Astrocyte (in vitro differentiated cells and primary cell): ENCODE results near the gene UBASH3A. TPM values are rescaled to one million over a fixed set of nuclear protein-coding genes. Genes with fewer than 3 reads are reported as not detected.

Source experiments
- DNase-seq: peaks from one replicate; pipeline ENCODE4 v3.0.0-alpha.2; 2010; ENCODE audit warnings: low read depth
- FAIRE-seq: peaks from 2 replicates; lab custom pipeline; 2011; peaks lifted over from hg19 to GRCh38; lab: Jason Lieb, UNC
- H2AFZ ChIP-seq: 2 replicates; pipeline ENCODE4 v1.6.0; 2012; ENCODE audit warnings: low read depth, low read length, inconsistent platforms
- H3K27ac ChIP-seq: 2 replicates; pipeline ENCODE4 v1.5.1; 2011; ENCODE audit warnings: low read depth, low read length, inconsistent platforms
- H3K27me3 ChIP-seq: 2 replicates; pipeline ENCODE4 v1.6.0; 2011; ENCODE audit warnings: low read length, inconsistent platforms; ENCODE audit not compliant: insufficient read depth
- H3K36me3 ChIP-seq: 2 replicates; pipeline ENCODE4 v1.5.1; 2011; ENCODE audit warnings: low read length, inconsistent platforms; ENCODE audit not compliant: insufficient read depth
- H3K4me1 ChIP-seq: 2 replicates; pipeline ENCODE4 v1.5.1; 2011; ENCODE audit warnings: low read length, inconsistent platforms; ENCODE audit not compliant: insufficient read depth
- H3K4me2 ChIP-seq: 2 replicates; pipeline ENCODE4 v1.6.0; 2012; ENCODE audit warnings: low read length, inconsistent platforms
- H3K4me3 ChIP-seq: 2 replicates; pipeline ENCODE4 v1.5.1; 2011; ENCODE audit warnings: low read depth, mild to moderate bottlenecking, low read length, inconsistent platforms; ENCODE audit not compliant: insufficient read depth
- H3K79me2 ChIP-seq: 2 replicates; pipeline ENCODE4 v1.6.0; 2012; ENCODE audit warnings: mild to moderate bottlenecking, low read length, inconsistent platforms; ENCODE audit not compliant: insufficient read depth
- H3K9ac ChIP-seq: 2 replicates; pipeline ENCODE4 v1.6.0; 2012; ENCODE audit warnings: mild to moderate bottlenecking, low read length, inconsistent platforms
- H3K9me3 ChIP-seq: 2 replicates; pipeline ENCODE4 v1.5.1; 2012; ENCODE audit warnings: low read depth, mild to moderate bottlenecking, low read length, inconsistent platforms; ENCODE audit not compliant: insufficient read depth
- H4K20me1 ChIP-seq: 2 replicates; pipeline ENCODE4 v1.6.0; 2012; ENCODE audit warnings: low read length, inconsistent platforms; ENCODE audit not compliant: insufficient read depth
- H3K27ac Mint-ChIP-seq: one replicate; pipeline ENCODE4 v1.8.0; 2021; ENCODE audit warnings: mild to moderate bottlenecking, mixed read lengths; ENCODE audit not compliant: unreplicated experiment
- H3K27me3 Mint-ChIP-seq: one replicate; pipeline ENCODE4 v1.8.0; 2021; ENCODE audit warnings: low read depth, mixed read lengths; ENCODE audit not compliant: unreplicated experiment
- H3K36me3 Mint-ChIP-seq: one replicate; pipeline ENCODE4 v1.8.0; 2021; ENCODE audit warnings: low read depth, mixed read lengths; ENCODE audit not compliant: unreplicated experiment
- H3K4me1 Mint-ChIP-seq: one replicate; pipeline ENCODE4 v1.8.0; 2021; ENCODE audit warnings: low read depth, mixed read lengths; ENCODE audit not compliant: unreplicated experiment
- H3K4me3 Mint-ChIP-seq: one replicate; pipeline ENCODE4 v1.8.0; 2021; ENCODE audit warnings: mild to moderate bottlenecking, moderate library complexity, mixed read lengths; ENCODE audit not compliant: unreplicated experiment
- H3K9me3 Mint-ChIP-seq: one replicate; pipeline ENCODE4 v1.8.0; 2021; ENCODE audit warnings: mild to moderate bottlenecking, mixed read lengths; ENCODE audit not compliant: unreplicated experiment
- EZH2 ChIP-seq: IDR thresholded peaks from 2 replicates; pipeline ENCODE4 v1.6.1; 2012; ENCODE audit warnings: mild to moderate bottlenecking, low read length, inconsistent platforms; ENCODE audit not compliant: insufficient read depth
- total RNA-seq: library from RNA; stranded (reverse); gene quantifications from 2 replicates; pipeline ENCODE4 v1.2.1, GENCODE V29; 2021
- TF ChIP-seq, protein P1 (sequence below): IDR thresholded peaks from 2 replicates; pipeline ENCODE4 v1.5.1; 2011; ENCODE audit warnings: low read depth, mild to moderate bottlenecking, inconsistent platforms, low read length, moderate library complexity; ENCODE audit not compliant: insufficient read depth

Gene UBASH3A
- total RNA-seq, 1 donor from 2014 or later: not detected

DNA sequence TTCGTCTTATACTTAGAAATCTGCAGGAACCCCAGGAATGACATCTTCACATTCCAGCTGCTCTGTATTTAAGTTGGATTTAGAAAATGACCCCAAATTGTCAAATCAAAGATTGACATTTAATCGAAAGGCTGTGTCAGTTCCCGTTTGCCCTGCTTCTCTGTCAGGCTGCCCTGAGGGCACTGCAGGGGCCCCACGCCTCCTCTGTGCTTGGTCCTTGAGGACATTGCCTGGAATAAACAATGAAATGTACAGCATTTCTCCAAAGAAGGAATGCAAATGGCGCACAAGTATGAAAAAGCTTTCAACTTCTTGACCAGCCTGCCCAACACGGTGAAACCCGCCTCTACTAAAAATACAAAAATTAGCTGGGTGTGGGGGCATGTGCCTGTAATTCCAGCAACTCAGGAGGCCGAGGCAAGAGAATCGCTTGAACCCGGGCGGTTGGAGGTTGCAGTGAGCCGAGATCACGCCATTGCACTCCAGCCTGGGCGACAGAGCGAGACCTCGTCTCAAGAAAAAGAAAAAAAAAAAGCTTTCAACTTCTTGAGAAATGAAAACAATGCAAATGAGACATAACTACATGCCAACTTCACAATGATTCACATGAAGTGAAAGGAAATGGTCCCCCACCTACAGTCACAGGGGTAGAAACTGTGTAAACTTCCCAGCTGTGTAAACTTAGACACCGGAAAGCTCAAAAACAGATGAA is 10.8 kb upstream of the UBASH3A start:
- Histone ChIP-seq H3K4me2 (peak overlapping the region; percentile 36), H3K27ac (no peak overlapping the region), H3K4me1 (no peaks in the 10 kb centered on the region), H3K9ac (no peak overlapping the region), H3K9me3 (no peaks in the 10 kb centered on the region), H3K27me3 (peaks cover 6% of the 10 kb centered on the region), H3K4me3 (no peak overlapping the region), H4K20me1 (no peaks in the 10 kb centered on the region), H3K79me2 (no peaks in the 10 kb centered on the region), H3K36me3 (no peaks in the 10 kb centered on the region), H2AFZ (no peak overlapping the region)
- peaks cover 2% of the 10 kb centered on the region for H3K9me3 Mint-ChIP-seq
- H3K27me3 Mint-ChIP-seq: peaks cover 16% of the 10 kb centered on the region
- DNase-seq (no peak), FAIRE-seq (no peak)
- no peak overlapping the region for H3K4me3 Mint-ChIP-seq
- peaks cover 4% of the 10 kb centered on the region for H3K4me1 Mint-ChIP-seq
- peaks cover 1% of the 10 kb centered on the region for H3K36me3 Mint-ChIP-seq
- TF ChIP-seq, protein P1, sequence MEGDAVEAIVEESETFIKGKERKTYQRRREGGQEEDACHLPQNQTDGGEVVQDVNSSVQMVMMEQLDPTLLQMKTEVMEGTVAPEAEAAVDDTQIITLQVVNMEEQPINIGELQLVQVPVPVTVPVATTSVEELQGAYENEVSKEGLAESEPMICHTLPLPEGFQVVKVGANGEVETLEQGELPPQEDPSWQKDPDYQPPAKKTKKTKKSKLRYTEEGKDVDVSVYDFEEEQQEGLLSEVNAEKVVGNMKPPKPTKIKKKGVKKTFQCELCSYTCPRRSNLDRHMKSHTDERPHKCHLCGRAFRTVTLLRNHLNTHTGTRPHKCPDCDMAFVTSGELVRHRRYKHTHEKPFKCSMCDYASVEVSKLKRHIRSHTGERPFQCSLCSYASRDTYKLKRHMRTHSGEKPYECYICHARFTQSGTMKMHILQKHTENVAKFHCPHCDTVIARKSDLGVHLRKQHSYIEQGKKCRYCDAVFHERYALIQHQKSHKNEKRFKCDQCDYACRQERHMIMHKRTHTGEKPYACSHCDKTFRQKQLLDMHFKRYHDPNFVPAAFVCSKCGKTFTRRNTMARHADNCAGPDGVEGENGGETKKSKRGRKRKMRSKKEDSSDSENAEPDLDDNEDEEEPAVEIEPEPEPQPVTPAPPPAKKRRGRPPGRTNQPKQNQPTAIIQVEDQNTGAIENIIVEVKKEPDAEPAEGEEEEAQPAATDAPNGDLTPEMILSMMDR: no peak
- TF ChIP-seq EZH2: no peak
- H3K27ac Mint-ChIP-seq: no peak overlapping the region

DNA sequence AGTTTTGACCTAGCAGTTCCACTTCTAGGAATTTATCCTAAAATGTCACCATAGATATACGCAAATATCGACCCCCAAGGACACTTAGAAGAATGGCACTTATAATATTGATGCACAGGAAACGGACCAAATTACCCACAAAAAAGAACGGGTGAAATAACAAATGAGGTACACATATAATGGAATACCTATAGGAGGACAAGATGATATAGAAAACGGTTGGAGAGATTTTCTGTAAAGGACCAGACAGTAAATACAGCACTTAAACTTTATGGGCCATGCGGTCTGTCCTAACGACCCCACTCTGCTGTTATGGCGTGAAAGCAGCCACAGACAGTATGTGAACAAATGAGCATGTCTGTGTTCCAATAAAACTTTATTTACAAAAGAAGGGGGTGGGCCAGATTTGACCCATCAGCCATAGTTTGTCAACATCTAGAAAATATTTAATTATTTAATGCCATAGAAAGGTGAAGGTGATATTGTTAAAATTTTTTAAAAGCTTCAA is 10.2 kb upstream of the UBASH3A start:
- no peak for FAIRE-seq
- no peaks in the 10 kb centered on the region for H3K36me3 ChIP-seq
- H3K4me1 Mint-ChIP-seq: peaks cover 2% of the 10 kb centered on the region
- H3K27ac ChIP-seq: no peak overlapping the region
- H3K4me3 Mint-ChIP-seq: no peak overlapping the region
- no peak overlapping the region for H3K27ac Mint-ChIP-seq
- no peaks in the 10 kb centered on the region for H3K9me3 ChIP-seq
- H3K79me2 ChIP-seq: no peaks in the 10 kb centered on the region
- peaks cover 20% of the 10 kb centered on the region for H3K27me3 Mint-ChIP-seq
- peak overlapping the region; percentile 36 for H3K4me2 ChIP-seq
- no peaks in the 10 kb centered on the region for H4K20me1 ChIP-seq
- H3K4me1 ChIP-seq: no peaks in the 10 kb centered on the region
- peaks cover 2% of the 10 kb centered on the region for H3K9me3 Mint-ChIP-seq
- no peak for DNase-seq
- H3K9ac ChIP-seq: no peak overlapping the region
- peaks cover 1% of the 10 kb centered on the region for H3K36me3 Mint-ChIP-seq
- H2AFZ ChIP-seq: no peak overlapping the region
- H3K4me3 ChIP-seq: no peak overlapping the region
- no peak for TF ChIP-seq EZH2
- TF ChIP-seq, protein P1: no peak
- peaks cover 6% of the 10 kb centered on the region for H3K27me3 ChIP-seq

DNA sequence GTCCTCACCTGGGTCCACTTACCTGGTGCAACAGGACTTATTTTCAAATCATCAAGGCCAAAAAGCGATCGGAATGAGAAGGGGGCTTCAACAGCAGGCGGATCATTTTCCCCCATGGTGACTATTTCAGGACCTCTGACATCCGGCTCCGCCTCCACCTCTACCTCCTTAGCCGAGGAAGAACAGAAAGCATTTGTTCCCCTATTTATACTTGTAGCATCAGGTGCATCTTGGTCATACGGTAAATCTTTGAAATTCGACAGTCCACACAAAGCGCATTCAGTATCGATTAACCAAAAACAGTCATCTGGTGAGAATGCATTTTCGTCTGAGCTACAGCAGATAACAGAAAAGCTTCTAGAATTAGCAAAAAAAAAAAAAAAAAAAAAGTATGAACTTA is 8.4 kb upstream of the UBASH3A start:
- H3K27ac Mint-ChIP-seq: no peak overlapping the region
- Histone ChIP-seq H3K36me3 (no peaks in the 10 kb centered on the region), H3K79me2 (no peaks in the 10 kb centered on the region), H4K20me1 (no peaks in the 10 kb centered on the region), H3K9ac (no peak overlapping the region), H3K9me3 (no peaks in the 10 kb centered on the region), H3K4me3 (no peak overlapping the region), H3K27ac (no peak overlapping the region), H3K27me3 (no peaks in the 10 kb centered on the region), H2AFZ (no peak overlapping the region), H3K4me2 (no peak overlapping the region), H3K4me1 (no peaks in the 10 kb centered on the region)
- peaks cover 2% of the 10 kb centered on the region for H3K9me3 Mint-ChIP-seq
- DNase-seq: no peak
- no peak overlapping the region for H3K4me3 Mint-ChIP-seq
- FAIRE-seq: no peak
- TF ChIP-seq, protein P1: no peak
- TF ChIP-seq EZH2: no peak
- peaks cover 16% of the 10 kb centered on the region for H3K27me3 Mint-ChIP-seq
- H3K4me1 Mint-ChIP-seq: peaks cover 2% of the 10 kb centered on the region
- H3K36me3 Mint-ChIP-seq: peaks cover 1% of the 10 kb centered on the region
